Natural killer cell (primary cell): ENCODE results near the gene CILP. TPM values are rescaled to one million over a fixed set of nuclear protein-coding genes. Genes with fewer than 3 reads are reported as not detected.

Experiments
- ATAC-seq, 3 donors: fragments of 150-1000 bp in 2 of 3; fragments of 200-7000 bp in 1 of 3; cut with Tn5 transposase; 1 replicate in 1 of 3; 2 replicates in 2 of 3; pipeline ENCODE4 v1.10.0; 2021; ENCODE audit warnings: mild to moderate bottlenecking in 2 of 3, moderate library complexity in 2 of 3
- DNase-seq, 2 donors: peaks; one replicate each; pipeline versions ENCODE4 v3.0.0 to v3.0.0-alpha.2; 2013 to 2021; ENCODE audit warnings: mixed read lengths in 1 of 2
- H3K27ac ChIP-seq: one replicate; pipeline ENCODE4 v1.5.1; 2013; ENCODE audit warnings: mild to moderate bottlenecking, low read length
- H3K27me3 ChIP-seq: one replicate; pipeline ENCODE4 v1.6.1; 2013; ENCODE audit warnings: low read length; ENCODE audit not compliant: control insufficient read depth, insufficient read depth
- H3K36me3 ChIP-seq: one replicate; pipeline ENCODE4 v1.6.1; 2013; ENCODE audit warnings: low read length; ENCODE audit not compliant: control insufficient read depth, insufficient read depth
- H3K4me1 ChIP-seq: one replicate; pipeline ENCODE4 v1.6.1; 2013; ENCODE audit warnings: low read length; ENCODE audit not compliant: control insufficient read depth, insufficient read depth
- H3K4me3 ChIP-seq: one replicate; pipeline ENCODE4 v1.5.1; 2013; ENCODE audit warnings: low read length
- H3K9me3 ChIP-seq: one replicate; pipeline ENCODE4 v1.6.1; 2013; ENCODE audit warnings: low read length; ENCODE audit not compliant: control insufficient read depth, insufficient read depth
- H3K27ac Mint-ChIP-seq, 2 donors: one replicate each; pipeline ENCODE4 v1.8.0; 2022; ENCODE audit warnings: mild to moderate bottlenecking in 2 of 2, mixed read lengths in 2 of 2, moderate library complexity in 1 of 2
- H3K27me3 Mint-ChIP-seq, 2 donors: one replicate each; pipeline ENCODE4 v1.8.0; 2022; ENCODE audit warnings: low read depth in 2 of 2, mixed read lengths in 2 of 2
- H3K36me3 Mint-ChIP-seq: one replicate; pipeline ENCODE4 v1.8.0; 2022; ENCODE audit warnings: mixed read lengths
- H3K4me1 Mint-ChIP-seq, 2 donors: one replicate each; pipeline ENCODE4 v1.8.0; 2022; ENCODE audit warnings: mixed read lengths in 2 of 2
- H3K4me3 Mint-ChIP-seq: one replicate; pipeline ENCODE4 v1.8.0; 2022; ENCODE audit warnings: mild to moderate bottlenecking, moderate library complexity, mixed read lengths
- H3K9me3 Mint-ChIP-seq, 2 donors: one replicate each; pipeline ENCODE4 v1.8.0; 2022; ENCODE audit warnings: mixed read lengths in 2 of 2
- CTCF ChIP-seq: fragments of 200-600 bp; IDR thresholded peaks from one replicate; pipeline ENCODE4 v1.8.0; 2022; ENCODE audit warnings: antibody characterized with exemption
- WGBS: methylation state at CpG from one replicate; pipeline ENCODE4 v1.1.7; 2013; ENCODE audit warnings: missing lambda C conversion rate; ENCODE audit not compliant: insufficient coverage; 5-methylcytosine and 5-hydroxymethylcytosine counted together
- intact Hi-C: fragments of 100-400 bp; cut with micrococcal nuclease; formaldehyde crosslinking; loops from one replicate; pipeline ENCODE4 v1.14.2; 2022
- total RNA-seq, 4 donors: library from RNA; stranded (reverse); fragments of 120-200 nt in 1 of 4; gene quantifications; one replicate each; pipeline versions ENCODE4 v1.2.3 to v1.2.4, GENCODE V29; 2013 to 2022

Gene CILP
- total RNA-seq, 3 donors from 2014 or later (not counting 1 experiment from before 2014, with no cell fraction given), result 0.24 to 0.61 (median 0.35) TPM

- H3K27ac Mint-ChIP-seq, result no peak overlapping the region
- peaks cover 0 to 4% of the 10 kb centered on the region in 2 donors for H3K4me1 Mint-ChIP-seq
- H3K36me3 Mint-ChIP-seq, result no peaks in the 10 kb centered on the region
- no peak for ATAC-seq
- no peak for TF ChIP-seq CTCF
- H3K4me3 ChIP-seq, result no peak overlapping the region
- no peaks in the 10 kb centered on the region for H3K9me3 Mint-ChIP-seq
- intact Hi-C loops, result no loop called here
- H3K27me3 ChIP-seq, result no peaks in the 10 kb centered on the region
- no peak overlapping the region for H3K4me3 Mint-ChIP-seq
- no peaks in the 10 kb centered on the region for H3K9me3 ChIP-seq
- no peaks in the 10 kb centered on the region for H3K4me1 ChIP-seq
- no peaks in the 10 kb centered on the region for H3K36me3 ChIP-seq
- DNase-seq, result no peak
- no peak overlapping the region for H3K27ac ChIP-seq
- no peaks in the 10 kb centered on the region for H3K27me3 Mint-ChIP-seq
- 77% methylated on average over 3 of the region's 3 CpGs for WGBS
Observed at GRCh38 chr15:65219137-65219536, 7.9 kb upstream of the CILP start.

DNA sequence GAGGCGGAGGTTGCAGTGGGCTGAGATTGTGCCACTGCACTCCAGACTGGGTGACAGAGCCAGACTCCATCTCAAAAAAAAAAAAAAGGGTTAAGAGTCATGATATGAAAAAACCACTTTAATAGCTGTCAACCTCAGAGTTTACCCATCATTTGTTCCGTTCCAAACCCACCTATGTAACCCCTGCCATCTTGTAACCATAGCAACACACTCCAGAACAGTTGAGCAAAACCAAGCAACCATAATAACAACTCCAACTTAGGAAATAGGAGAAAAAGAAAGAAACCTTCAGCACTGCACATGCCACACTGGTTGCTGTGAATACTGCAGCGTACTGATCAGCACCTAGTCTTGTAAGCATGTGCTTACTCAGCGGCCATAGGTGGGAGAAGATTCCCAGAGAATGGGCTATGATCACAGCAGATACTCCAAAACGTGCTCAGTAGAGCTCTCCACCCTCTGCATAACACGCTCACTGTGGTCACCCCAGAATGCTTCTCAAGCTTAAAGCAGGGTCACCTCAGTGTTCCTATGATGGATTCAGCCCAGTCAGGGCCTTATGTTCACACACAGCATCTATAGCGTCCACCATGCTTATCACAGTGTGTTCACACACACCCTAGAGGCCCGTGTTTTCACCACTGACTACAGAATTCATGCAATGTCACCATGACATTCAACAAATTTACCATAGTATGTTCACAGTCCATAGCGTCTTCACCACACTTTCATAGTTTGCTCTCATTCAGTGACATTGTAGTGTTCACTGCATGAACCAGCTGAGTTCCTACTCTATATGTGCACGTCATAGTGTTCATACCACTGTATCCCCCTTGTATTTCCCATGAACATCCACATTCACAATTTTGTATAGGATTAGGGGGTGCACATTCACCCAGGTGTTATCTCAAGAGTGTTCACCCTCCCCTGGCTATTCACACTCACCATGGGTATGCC, 6.5 kb upstream of the CILP start:
- Histone ChIP-seq H3K27me3 (no peaks in the 10 kb centered on the region), H3K4me3 (no peak overlapping the region), H3K36me3 (no peaks in the 10 kb centered on the region), H3K27ac (no peak overlapping the region), H3K9me3 (no peaks in the 10 kb centered on the region), H3K4me1 (no peaks in the 10 kb centered on the region)
- Mint-ChIP-seq H3K27ac (no peak overlapping the region), H3K27me3 (no peaks in the 10 kb centered on the region), H3K4me1 (peaks cover 0 to 4% of the 10 kb centered on the region in 2 donors), H3K4me3 (no peak overlapping the region), H3K9me3 (no peaks in the 10 kb centered on the region), H3K36me3 (no peaks in the 10 kb centered on the region)
- DNase-seq (no peak), ATAC-seq (no peak)
- 77% methylated on average over 10 of the region's 10 CpGs for WGBS
- TF ChIP-seq CTCF, result no peak
- intact Hi-C loops, result no loop called here

- TF ChIP-seq CTCF, result no peak
- Mint-ChIP-seq H3K4me1 (peaks cover 0 to 4% of the 10 kb centered on the region in 2 donors), H3K27ac (no peak overlapping the region)
Observed at GRCh38 chr15:65215496-65215895, 4.2 kb upstream of the CILP start.

More at GRCh38 chr15:65215496-65215895, 4.2 kb upstream of the CILP start:
- H3K4me1 ChIP-seq, result no peaks in the 10 kb centered on the region
- intact Hi-C loops, result no loop called here
- H3K36me3 ChIP-seq, result no peaks in the 10 kb centered on the region
- Mint-ChIP-seq H3K36me3 (no peaks in the 10 kb centered on the region), H3K9me3 (no peaks in the 10 kb centered on the region), H3K27me3 (no peaks in the 10 kb centered on the region), H3K4me3 (no peak overlapping the region)
- no peaks in the 10 kb centered on the region for H3K9me3 ChIP-seq
- DNase-seq (no peak), ATAC-seq (no peak)
- no peak overlapping the region for H3K4me3 ChIP-seq
- H3K27me3 ChIP-seq, result no peaks in the 10 kb centered on the region
- H3K27ac ChIP-seq, result no peak overlapping the region
